ENCODE results near the gene GPR158. TPM values are rescaled to one million over a fixed set of nuclear protein-coding genes. Genes with fewer than 3 reads are reported as not detected.
"Not testable (repeated sequence)": the region's sequence is repeated elsewhere in the genome, so short reads cannot be mapped to it uniquely, and the experiment has no call there.

GPR158 gene
- polyA plus RNA-seq, 6 donors from 2014 or later: not detected

DNA sequence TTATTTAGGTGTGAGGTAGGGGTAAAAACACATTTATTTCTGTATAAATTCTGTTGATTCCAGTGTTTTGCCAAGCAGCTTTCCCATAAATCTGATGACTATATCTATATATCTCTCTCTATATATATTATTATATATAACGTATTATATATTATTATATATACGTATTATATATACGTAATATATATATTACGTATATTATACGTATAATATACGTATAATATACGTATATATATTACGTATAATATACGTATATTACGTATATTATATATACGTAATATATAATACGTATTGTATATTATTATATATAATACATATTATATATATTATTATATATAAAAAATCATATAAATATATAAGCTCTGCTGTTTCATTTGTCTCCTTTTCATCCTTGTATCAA is 163.5 kb downstream of the GPR158 start:
- no peak overlapping the region for H3K27ac Mint-ChIP-seq
- no peaks in the 10 kb centered on the region for H3K36me3 Mint-ChIP-seq
- peaks cover 0 to 5% (median 0%) of the 10 kb centered on the region in 7 donors for H3K9me3 Mint-ChIP-seq
- H3K4me1 Mint-ChIP-seq: no peaks in the 10 kb centered on the region
- H3K27me3 Mint-ChIP-seq: no peaks in the 10 kb centered on the region
- DNase-seq (no peak), ATAC-seq (ENCODE audit: low read depth in 2 of 2) (no peak)
- H3K4me3 Mint-ChIP-seq: no peak overlapping the region

DNA sequence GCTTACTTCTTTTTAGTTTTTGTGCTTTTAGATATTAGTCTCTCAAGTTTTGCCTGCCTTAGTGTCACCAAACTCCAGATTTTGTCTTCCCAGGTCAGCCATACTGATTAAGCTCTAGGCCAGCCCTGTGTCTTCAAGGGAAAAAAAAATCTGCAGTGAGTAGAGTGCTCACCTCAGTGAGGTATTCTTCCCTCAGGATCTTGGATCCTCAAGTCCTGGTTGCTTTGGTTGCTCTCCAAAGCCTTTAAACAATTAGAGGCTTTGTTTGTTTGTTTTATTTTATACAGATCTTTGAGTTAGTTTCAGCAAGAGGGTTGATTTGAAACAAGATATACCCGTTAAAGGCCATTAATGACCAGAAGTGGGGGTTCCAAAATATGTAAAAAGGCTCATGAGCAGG is 165.2 kb downstream of the GPR158 start:
- H3K9me3 Mint-ChIP-seq: peaks cover 0 to 5% (median 0%) of the 10 kb centered on the region in 7 donors
- no peak for ATAC-seq (ENCODE audit: low read depth in 2 of 2)

DNA sequence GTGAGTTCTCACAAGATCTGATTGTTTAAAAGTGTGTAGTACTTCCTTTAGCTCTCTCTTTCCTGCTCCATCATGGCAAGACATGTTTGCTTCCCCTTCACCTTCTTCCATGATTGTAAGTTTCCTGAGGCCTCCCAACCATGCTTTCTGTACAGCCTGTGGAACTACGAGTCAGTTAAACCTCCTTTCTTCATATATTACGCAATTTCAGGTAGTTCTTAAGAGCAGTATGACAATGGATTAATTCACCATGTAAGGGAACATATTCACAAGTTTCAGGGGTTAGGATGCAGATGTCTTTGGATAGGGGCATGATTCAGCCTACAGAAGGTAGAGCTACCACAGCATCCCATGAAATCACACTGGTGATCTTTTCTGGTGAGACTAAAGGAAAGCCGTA is 174.7 kb downstream of the GPR158 start:
- no peak for DNase-seq
- no peak for ATAC-seq (ENCODE audit: low read depth in 2 of 2)
- Mint-ChIP-seq H3K36me3 (no peaks in the 10 kb centered on the region), H3K9me3 (peaks cover 0 to 10% (median 2%) of the 10 kb centered on the region in 7 donors), H3K27ac (no peak overlapping the region), H3K4me1 (no peaks in the 10 kb centered on the region), H3K4me3 (no peak overlapping the region), H3K27me3 (no peaks in the 10 kb centered on the region)

More for the DNA sequence above, 165.2 kb downstream of the GPR158 start:
- H3K27me3 Mint-ChIP-seq: no peaks in the 10 kb centered on the region
- DNase-seq: no peak
- H3K4me3 Mint-ChIP-seq: no peak overlapping the region
- H3K27ac Mint-ChIP-seq: no peak overlapping the region
- H3K36me3 Mint-ChIP-seq: no peaks in the 10 kb centered on the region
- H3K4me1 Mint-ChIP-seq: no peaks in the 10 kb centered on the region

DNA sequence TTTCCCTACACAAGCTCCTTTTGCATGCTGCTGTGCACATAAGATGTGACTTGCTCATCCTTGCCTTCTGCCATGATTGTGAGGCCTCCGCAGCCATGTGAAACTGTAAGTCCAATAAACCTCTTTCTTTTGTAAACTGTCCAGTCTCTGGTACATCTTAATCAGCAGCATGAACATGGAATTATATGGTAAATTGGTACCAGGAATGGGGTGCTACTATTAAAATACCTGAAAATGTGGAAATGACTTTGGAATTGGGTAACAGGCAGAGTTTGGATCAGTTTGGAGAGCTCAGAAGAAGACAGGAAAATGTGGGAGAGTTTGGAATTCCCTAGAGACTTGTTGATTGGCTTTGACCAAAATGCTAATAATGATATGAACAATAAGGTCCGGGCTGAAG is 181.8 kb downstream of the GPR158 start:
- H3K27me3 Mint-ChIP-seq: no peaks in the 10 kb centered on the region
- ATAC-seq (ENCODE audit: low read depth in 2 of 2) (no peak), DNase-seq (no peak)
- no peak overlapping the region for H3K4me3 Mint-ChIP-seq
- H3K9me3 Mint-ChIP-seq: peaks cover 21 to 60% (median 36%) of the 10 kb centered on the region in 7 donors
- no peaks in the 10 kb centered on the region for H3K36me3 Mint-ChIP-seq
- H3K4me1 Mint-ChIP-seq: no peaks in the 10 kb centered on the region
- no peak overlapping the region for H3K27ac Mint-ChIP-seq

DNA sequence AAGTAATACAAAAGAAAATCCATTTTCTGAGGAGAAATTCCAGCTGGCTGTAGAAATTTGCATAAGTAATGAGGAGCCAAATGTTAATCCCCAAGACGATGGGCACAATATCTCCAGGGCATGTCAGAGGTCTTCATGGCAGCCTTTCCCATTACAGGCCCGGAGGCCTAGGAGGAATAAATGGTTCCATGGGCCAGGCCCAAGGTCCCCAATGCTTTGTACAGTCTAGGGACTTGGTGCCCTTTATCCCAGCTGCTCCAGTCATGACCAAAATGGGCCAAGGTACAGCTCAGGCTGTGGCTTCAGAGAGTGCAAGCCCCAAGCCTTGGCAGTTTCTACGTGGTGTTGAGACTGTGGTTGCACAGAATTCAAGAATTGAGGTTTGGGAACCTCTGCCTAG is 182.5 kb downstream of the GPR158 start:
- Mint-ChIP-seq H3K4me3 (no peak overlapping the region), H3K4me1 (no peaks in the 10 kb centered on the region), H3K27ac (no peak overlapping the region), H3K9me3 (peaks cover 16 to 64% (median 40%) of the 10 kb centered on the region in 7 donors), H3K36me3 (no peaks in the 10 kb centered on the region), H3K27me3 (no peaks in the 10 kb centered on the region)
- DNase-seq: no peak
- no peak for ATAC-seq (ENCODE audit: low read depth in 2 of 2)

DNA sequence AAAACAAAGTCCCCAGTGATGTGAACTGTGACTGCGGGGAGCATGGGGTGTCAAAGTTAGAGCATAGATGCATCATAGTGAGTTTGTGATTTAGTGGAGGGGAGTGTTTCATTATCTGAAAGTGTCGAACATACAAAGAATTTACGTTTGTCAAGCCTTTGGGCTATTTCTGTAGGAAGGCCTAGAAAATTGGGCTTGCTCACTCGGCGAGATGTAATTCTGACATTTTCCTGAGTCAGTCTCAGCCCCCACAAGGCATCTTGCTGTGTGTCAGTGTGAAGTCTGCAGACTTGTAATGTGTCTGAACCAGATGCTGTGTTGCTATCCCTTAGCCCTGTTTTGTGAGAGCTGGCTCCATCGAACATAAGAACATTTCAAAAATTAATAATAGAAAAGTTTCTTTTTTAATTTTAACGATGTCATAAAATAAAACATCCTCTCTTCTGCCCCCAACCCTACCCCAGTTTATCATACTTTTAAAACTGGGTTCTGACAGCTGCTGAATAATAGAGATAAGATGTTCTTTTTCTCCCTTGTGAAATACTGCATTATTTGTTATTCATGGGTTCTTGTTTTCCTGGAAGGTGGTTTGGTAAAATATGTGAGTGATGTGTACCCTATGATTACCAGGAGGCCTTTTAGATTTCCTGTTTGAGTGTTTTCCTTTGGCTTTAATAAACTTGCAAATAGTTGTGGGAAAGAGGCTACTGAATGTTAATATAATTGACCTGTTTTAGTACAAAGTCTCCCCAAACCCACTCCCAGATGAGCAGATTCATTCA is 207.4 kb downstream of the GPR158 start:
- no peak for DNase-seq
- no peak for ATAC-seq (ENCODE audit: low read depth in 2 of 2)
- H3K27ac Mint-ChIP-seq: no peak overlapping the region
- H3K4me3 Mint-ChIP-seq: no peak overlapping the region
- no peaks in the 10 kb centered on the region for H3K4me1 Mint-ChIP-seq
- peaks cover 0 to 16% (median 6%) of the 10 kb centered on the region in 7 donors for H3K9me3 Mint-ChIP-seq
- H3K27me3 Mint-ChIP-seq: no peaks in the 10 kb centered on the region
- H3K36me3 Mint-ChIP-seq: no peaks in the 10 kb centered on the region

DNA sequence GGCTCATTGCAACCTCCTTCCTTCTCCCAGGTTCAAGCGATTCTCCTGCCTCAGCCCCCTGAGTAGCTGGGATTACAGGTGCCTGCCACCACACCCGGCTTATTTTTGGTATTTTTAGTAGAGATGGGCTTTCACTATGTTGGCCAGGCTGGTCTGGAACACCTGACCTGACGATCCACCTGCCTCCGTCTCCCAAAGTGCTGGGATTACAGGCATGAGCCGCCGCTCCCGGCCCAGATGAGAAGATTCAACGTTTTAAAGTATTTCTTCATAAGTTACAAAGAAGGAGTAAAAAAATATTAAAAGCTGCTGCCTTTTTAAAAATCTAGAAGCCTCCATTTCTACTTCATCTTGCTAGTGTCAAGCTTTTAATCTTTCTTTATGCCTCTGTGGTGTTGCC is 208.1 kb downstream of the GPR158 start:
- not testable (repeated sequence) for ATAC-seq (ENCODE audit: low read depth in 2 of 2); H3K4me3 Mint-ChIP-seq; H3K27me3 Mint-ChIP-seq; H3K36me3 Mint-ChIP-seq; H3K4me1 Mint-ChIP-seq; H3K27ac Mint-ChIP-seq; DNase-seq
- peaks cover 0 to 19% (median 8%) of the 10 kb centered on the region in 7 donors for H3K9me3 Mint-ChIP-seq

DNA sequence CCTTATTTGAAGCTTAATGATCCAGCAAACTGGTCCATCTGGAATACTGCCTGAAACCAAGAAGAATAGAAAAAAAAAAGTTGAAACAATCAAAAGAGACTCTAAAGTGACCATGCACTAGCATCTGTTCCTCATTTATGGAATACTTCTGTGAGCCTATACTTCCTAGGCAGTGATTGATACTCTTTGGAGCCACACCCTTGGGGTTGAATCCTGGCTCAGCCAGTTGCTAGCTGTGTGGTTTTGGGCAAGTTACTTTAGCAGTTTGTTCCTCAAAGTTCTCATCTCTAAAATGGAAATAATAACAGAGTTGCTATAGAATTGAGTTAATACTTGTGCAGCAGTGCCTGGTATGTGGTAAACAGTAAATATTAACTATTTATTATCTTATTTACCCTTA is 208.9 kb downstream of the GPR158 start:
- Mint-ChIP-seq H3K9me3 (peaks cover 0 to 21% (median 10%) of the 10 kb centered on the region in 7 donors), H3K4me3 (no peak overlapping the region), H3K27ac (no peak overlapping the region), H3K4me1 (no peaks in the 10 kb centered on the region), H3K27me3 (no peaks in the 10 kb centered on the region), H3K36me3 (no peaks in the 10 kb centered on the region)
- DNase-seq: no peak
- ATAC-seq (ENCODE audit: low read depth in 2 of 2): no peak

DNA sequence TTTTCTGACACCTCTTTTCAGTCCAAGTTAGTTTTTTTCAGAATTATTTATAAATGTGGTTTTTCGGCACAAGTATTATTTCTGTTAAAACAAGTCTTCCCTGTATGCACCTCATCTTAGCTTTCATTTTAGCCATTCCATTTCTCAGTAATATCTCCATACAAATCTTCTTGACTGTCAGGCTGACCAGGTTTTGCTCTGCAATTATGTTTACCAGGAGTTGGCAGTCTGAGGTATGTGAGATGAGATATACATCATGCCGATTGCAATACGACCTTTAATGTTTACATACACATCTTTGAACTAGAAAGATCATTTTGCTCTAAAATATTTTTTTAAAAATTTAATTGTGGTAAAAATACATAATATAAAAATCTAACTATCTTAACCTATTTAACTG is 209.8 kb downstream of the GPR158 start:
- Mint-ChIP-seq H3K36me3 (peaks cover 0 to under 1% of the 10 kb centered on the region in 2 donors), H3K4me3 (no peak overlapping the region), H3K4me1 (no peaks in the 10 kb centered on the region), H3K27ac (no peak overlapping the region), H3K9me3 (peaks cover 0 to 21% (median 11%) of the 10 kb centered on the region in 7 donors), H3K27me3 (no peaks in the 10 kb centered on the region)
- DNase-seq (no peak), ATAC-seq (ENCODE audit: low read depth in 2 of 2) (no peak)

DNA sequence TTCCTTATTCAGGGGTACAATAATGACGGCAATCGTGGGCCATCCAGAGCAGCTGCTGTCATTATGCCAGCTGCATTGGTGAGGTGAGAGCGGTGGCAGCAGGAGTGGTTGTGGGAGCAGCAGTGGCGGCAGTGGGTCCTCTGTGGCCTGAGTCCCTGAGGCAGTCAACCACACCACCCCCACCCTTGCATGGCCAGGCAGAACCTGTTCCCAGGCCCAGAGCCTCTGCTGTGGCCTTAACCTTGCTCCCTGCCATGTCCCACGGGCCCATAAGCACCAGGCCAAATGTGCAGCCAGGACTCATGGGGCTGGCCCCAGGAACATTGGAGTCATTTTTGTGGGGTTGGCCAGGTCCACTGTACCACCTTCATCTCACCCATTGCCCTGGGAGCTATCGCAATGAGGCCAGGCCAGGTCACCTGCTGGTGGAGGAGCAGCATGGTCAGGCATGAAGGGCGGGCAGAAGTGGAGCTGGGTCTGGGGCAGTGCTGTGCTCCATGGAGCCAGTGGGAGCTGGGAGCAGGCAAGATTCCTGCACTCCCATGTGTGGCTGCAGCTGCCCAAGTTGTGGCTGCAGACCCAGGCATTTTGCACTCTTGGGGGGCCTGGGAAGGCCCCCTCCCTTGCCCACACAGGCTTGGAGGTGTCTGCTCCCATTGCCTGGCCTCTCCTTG is 213.5 kb downstream of the GPR158 start:
- peak overlapping the region in 1 of 8 donors; percentile 64 for H3K4me3 Mint-ChIP-seq
- no peaks in the 10 kb centered on the region for H3K4me1 Mint-ChIP-seq
- H3K27ac Mint-ChIP-seq: no peak overlapping the region
- H3K27me3 Mint-ChIP-seq: no peaks in the 10 kb centered on the region
- peaks cover 10 to 35% (median 21%) of the 10 kb centered on the region in 7 donors for H3K9me3 Mint-ChIP-seq
- DNase-seq (no peak), ATAC-seq (ENCODE audit: low read depth in 2 of 2) (no peak)
- H3K36me3 Mint-ChIP-seq: peaks cover 0 to 9% of the 10 kb centered on the region in 2 donors

DNA sequence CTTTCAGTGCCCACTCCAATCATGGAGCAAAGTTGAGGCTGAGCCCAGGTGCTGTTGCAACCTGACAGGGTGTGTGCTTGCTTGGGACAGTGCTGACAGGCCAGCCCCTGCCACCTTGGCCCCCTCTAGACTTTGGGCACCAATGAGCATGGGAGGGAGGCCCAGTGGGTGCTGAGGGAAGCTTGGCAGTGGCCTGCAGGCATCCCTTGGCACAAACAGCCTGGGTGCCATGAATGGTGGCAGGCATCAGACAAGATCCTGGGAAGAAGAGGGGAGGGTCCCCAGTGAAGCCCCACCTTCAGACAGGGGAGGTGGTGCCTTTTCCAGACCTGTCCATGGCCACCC is 214.0 kb downstream of the GPR158 start:
- ATAC-seq (ENCODE audit: low read depth in 2 of 2) (no peak), DNase-seq (no peak)
- Mint-ChIP-seq H3K9me3 (peaks cover 10 to 35% (median 21%) of the 10 kb centered on the region in 7 donors), H3K4me3 (no peak overlapping the region), H3K27me3 (no peaks in the 10 kb centered on the region), H3K36me3 (peaks cover 0 to 9% of the 10 kb centered on the region in 2 donors), H3K4me1 (no peaks in the 10 kb centered on the region), H3K27ac (no peak overlapping the region)

DNA sequence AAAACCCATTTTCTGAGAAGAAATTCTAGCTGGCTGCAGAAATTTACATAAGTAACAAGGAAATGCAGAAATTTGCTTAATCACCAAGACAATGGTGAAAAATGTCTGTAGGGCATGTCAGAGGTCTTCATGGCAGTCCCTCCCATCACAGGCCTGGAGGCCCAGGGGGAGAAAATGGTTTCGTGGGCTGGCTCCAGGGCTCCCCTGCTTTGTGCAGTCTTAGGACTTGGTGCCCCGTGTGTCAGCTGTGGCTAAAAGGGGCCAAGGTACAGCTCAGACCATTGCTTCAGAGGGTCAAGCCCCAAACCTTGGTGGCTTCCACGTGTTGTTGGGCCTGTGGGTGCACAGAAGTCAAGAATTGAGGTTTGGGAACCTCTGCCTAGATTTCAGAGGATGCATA is 215.9 kb downstream of the GPR158 start:
- ATAC-seq (ENCODE audit: low read depth in 2 of 2): no peak
- H3K27me3 Mint-ChIP-seq: no peaks in the 10 kb centered on the region

DNA sequence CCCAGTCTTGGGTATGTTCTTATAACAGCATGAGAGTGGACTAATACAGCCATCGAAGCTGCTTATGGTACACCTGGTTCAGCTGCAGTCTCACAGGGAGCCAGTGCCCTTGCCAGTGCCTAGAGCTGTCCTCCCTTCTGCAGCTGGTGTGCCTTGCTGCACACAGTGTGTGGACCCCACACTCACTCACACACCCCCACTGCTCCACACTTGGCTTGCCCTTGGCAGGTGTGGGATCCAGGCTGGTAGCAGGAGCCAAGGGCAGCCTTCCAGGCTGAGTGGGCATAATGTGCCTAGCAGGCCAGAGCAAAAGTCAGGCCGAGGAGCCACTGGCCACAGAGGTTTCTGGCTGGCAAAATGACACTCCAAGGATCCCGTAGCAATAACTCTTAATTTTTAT is 217.3 kb downstream of the GPR158 start:
- Mint-ChIP-seq H3K36me3 (peaks cover 0 to 9% of the 10 kb centered on the region in 2 donors), H3K27ac (no peak overlapping the region), H3K4me3 (no peak overlapping the region), H3K4me1 (no peaks in the 10 kb centered on the region), H3K9me3 (peaks cover 10 to 30% (median 18%) of the 10 kb centered on the region in 7 donors), H3K27me3 (no peaks in the 10 kb centered on the region)
- no peak for ATAC-seq (ENCODE audit: low read depth in 2 of 2)
- no peak for DNase-seq

More for the DNA sequence above, 215.9 kb downstream of the GPR158 start:
- H3K36me3 Mint-ChIP-seq: peaks cover 0 to 9% of the 10 kb centered on the region in 2 donors
- H3K4me1 Mint-ChIP-seq: no peaks in the 10 kb centered on the region
- H3K9me3 Mint-ChIP-seq: peaks cover 12 to 35% (median 21%) of the 10 kb centered on the region in 7 donors
- no peak for DNase-seq
- no peak overlapping the region for H3K27ac Mint-ChIP-seq
- no peak overlapping the region for H3K4me3 Mint-ChIP-seq

DNA sequence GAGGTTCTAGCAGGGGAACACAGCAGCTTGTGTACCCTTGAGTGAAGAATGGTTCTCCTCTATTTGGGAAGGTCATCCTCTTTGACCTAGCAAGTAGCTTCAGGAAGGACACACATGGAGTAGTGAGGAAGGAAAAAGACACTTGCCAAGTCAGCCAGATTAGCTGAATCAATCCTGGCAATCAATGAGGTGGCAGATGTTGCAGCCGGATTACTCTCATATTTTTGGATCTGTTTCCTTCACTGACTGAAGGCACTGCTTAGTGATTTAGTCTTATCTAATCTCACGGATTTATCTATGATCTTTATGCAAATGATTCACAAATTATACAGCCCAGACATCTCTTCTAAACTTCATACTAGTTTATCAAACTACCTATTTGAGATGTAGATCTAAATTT is 218.8 kb downstream of the GPR158 start:
- peaks cover 0 to 9% of the 10 kb centered on the region in 2 donors for H3K36me3 Mint-ChIP-seq
- no peaks in the 10 kb centered on the region for H3K27me3 Mint-ChIP-seq
- DNase-seq (no peak), ATAC-seq (ENCODE audit: low read depth in 2 of 2) (no peak)
- H3K4me3 Mint-ChIP-seq: no peak overlapping the region
- peaks cover 10 to 22% (median 16%) of the 10 kb centered on the region in 7 donors for H3K9me3 Mint-ChIP-seq
- no peak overlapping the region for H3K27ac Mint-ChIP-seq
- H3K4me1 Mint-ChIP-seq: no peaks in the 10 kb centered on the region
